GM12892 (cell line): ENCODE results near the gene PRSS3.
"Not testable (repeated sequence)": the region's sequence is repeated elsewhere in the genome, so short reads cannot be mapped to it uniquely, and the experiment has no call there.

Experiments used
- DNase-seq: peaks from one replicate; pipeline ENCODE4 v3.0.0; 2011; ENCODE audit not compliant: insufficient read length
- FAIRE-seq: peaks from 2 replicates; lab custom pipeline; 2011; peaks lifted over from hg19 to GRCh38; lab: Jason Lieb, UNC
- POLR2A ChIP-seq: IDR thresholded peaks from 2 replicates; pipeline ENCODE4 v1.6.1; 2011; ENCODE audit warnings: low read depth, low read length, control low read depth
- POLR2AphosphoS5 ChIP-seq: IDR thresholded peaks from 2 replicates; pipeline ENCODE4 v1.6.1; 2011; ENCODE audit warnings: low read depth, low read length, control low read depth
- TAF1 ChIP-seq: IDR thresholded peaks from 2 replicates; pipeline ENCODE4 v1.6.1; 2011; ENCODE audit warnings: low read depth, mild to moderate bottlenecking, control low read depth, low read length, borderline replicate concordance

The PRSS3 gene

GRCh38 chr9:33797837-33798236 is 2.5 kb downstream of the PRSS3 start:
- DNase-seq (no peak), FAIRE-seq (no peak)
- TF ChIP-seq POLR2AphosphoS5 = no peak
- no peak for TF ChIP-seq POLR2A
- no peak for TF ChIP-seq TAF1

DNA sequence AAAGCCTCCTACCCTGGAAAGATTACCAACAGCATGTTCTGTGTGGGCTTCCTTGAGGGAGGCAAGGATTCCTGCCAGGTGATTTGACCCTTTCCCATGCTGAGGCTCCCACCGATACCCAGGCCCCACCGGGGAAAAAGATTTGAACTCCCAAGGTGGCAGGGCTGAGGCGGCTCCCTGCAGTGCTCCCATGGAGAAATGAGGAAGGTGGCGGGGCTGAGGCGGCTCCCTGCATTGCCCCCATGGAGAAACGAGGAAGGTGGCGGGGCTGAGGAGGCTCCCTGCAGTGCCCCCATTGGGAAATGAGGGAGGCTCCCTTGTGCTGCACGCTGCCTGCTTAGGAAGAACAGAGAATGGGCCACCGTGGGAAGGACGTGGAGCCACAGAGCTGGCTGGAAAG is 3.2 kb downstream of the PRSS3 start:
- TF ChIP-seq POLR2AphosphoS5 (no peak), POLR2A (no peak), TAF1 (no peak)
- no peak for DNase-seq
- no peak for FAIRE-seq

GRCh38 chr9:33799928-33800704 is 4.8 kb downstream of the PRSS3 start:
- no peak for TF ChIP-seq TAF1
- TF ChIP-seq POLR2A = no peak
- no peak for TF ChIP-seq POLR2AphosphoS5
- DNase-seq (no peak), FAIRE-seq (no peak)

- DNase-seq (no peak), FAIRE-seq (no peak)
- TF ChIP-seq POLR2A (no peak), POLR2AphosphoS5 (no peak), TAF1 (no peak)
Measured at GRCh38 chr9:33800886-33801285, 5.5 kb downstream of the PRSS3 start.

- not testable (repeated sequence) for FAIRE-seq, DNase-seq
Measured at GRCh38 chr9:33801943-33802500, 6.7 kb downstream of the PRSS3 start.

- not testable (repeated sequence) for FAIRE-seq, DNase-seq
Measured at GRCh38 chr9:33804196-33804595, 8.8 kb downstream of the PRSS3 start.

DNA sequence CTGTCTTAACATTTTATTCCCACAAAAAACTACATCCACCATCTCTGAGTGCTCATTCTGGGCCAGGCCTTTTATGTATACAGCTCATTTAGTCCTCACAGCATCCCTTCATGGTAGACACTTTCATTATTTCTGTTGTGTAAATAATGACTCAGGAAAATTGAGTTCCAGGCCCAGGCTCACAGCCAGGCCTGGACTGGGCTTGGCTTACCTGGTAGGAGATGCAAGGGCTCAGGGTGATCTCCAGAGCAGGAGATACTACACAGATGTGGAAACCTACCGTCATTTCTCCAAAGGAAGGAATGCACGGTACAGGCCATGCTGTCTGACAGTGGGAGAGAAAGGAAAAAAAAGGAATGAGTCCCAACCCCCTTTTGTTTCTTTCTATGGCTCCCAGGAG is 11.8 kb downstream of the PRSS3 start:
- not testable (repeated sequence) for DNase-seq, FAIRE-seq

DNA sequence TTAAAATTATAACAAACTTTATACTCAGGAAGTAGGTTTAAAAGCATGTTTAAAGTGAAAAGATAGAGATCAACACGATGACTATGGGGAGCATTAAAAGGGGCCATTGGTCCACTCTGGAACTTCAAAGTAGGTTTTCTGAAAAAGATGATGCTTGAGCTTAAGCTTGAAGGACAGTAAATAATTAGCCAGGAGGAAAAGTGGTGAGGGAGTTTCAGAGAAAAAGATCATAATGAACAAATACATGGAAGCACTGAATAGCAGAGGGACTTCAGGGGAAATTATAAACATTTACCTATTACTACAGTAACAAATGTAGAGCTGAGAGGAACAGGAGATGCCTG is 13.6 kb downstream of the PRSS3 start:
- not testable (repeated sequence) for DNase-seq, FAIRE-seq

DNA sequence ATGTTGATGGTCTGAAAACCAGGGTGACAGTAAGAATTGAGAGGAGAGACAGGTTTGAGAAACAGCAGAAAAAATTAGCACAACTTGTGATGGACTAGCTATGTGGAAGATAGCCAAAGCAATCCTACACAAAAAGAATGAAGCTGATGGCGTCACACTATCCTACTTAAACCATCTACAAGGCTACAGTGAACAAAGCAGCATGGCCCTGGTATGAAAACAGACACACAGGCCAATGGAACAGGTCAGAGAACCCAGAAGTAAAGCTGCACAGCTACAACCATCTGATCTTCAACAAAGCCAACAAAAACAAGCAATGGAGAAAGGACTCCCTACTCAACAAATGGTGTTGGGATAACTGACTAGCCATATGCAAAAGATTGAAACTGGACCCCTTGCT is 14.1 kb downstream of the PRSS3 start:
- no peak for TF ChIP-seq TAF1
- no peak for TF ChIP-seq POLR2AphosphoS5
- TF ChIP-seq POLR2A = no peak
- FAIRE-seq = no peak

DNA sequence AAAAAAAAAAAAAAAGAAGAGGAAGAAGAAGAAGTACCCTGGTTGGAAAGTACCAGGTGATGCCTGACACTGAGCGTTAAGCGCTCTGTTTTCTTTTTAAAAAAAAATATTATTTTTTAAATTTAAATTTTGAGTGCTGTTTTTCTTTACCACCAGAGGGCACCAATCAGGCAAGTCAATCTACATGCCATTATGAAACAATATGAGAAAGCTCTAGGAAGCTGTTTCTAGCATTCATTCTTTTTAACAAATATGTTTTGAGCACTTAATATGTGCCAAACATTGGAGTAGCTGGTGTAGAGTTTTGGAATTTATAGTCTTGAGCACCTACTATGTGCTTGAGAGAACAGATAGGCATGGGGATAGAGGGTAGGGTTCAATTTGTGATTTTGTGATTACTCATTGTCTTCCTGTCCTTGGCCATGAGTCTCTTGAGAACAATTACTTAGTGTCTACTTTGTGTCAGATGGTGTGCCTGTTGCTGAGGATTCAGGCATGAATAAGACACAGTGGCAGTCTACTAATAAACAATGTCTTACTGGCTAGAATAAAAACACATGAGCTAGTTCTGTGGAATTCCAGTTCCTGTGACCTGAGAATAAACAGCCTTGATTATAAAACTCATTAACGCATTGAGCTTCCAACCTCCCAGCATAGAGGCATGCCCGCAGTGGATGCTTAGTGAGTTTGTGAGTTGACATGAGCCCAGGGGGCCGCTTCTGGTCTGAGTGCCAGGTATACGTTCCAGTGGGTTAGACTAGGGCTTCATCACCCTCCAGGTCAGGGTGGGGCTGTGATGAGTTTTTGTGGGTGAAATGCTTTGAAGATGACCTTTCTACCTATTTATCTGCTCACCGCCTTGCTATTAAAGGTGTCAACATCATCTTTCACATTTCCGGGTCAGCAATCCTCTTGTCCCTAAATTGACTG is 18.6 kb downstream of the PRSS3 start:
- no peak for TF ChIP-seq POLR2A
- no peak for TF ChIP-seq POLR2AphosphoS5
- FAIRE-seq = no peak
- no peak for DNase-seq

More for the DNA sequence above, 14.1 kb downstream of the PRSS3 start:
- no peak for DNase-seq

GRCh38 chr9:33815781-33816180 is 20.4 kb downstream of the PRSS3 start:
- no peak for TF ChIP-seq TAF1
- TF ChIP-seq POLR2A = no peak
- no peak for TF ChIP-seq POLR2AphosphoS5
- DNase-seq (no peak), FAIRE-seq (no peak)

DNA sequence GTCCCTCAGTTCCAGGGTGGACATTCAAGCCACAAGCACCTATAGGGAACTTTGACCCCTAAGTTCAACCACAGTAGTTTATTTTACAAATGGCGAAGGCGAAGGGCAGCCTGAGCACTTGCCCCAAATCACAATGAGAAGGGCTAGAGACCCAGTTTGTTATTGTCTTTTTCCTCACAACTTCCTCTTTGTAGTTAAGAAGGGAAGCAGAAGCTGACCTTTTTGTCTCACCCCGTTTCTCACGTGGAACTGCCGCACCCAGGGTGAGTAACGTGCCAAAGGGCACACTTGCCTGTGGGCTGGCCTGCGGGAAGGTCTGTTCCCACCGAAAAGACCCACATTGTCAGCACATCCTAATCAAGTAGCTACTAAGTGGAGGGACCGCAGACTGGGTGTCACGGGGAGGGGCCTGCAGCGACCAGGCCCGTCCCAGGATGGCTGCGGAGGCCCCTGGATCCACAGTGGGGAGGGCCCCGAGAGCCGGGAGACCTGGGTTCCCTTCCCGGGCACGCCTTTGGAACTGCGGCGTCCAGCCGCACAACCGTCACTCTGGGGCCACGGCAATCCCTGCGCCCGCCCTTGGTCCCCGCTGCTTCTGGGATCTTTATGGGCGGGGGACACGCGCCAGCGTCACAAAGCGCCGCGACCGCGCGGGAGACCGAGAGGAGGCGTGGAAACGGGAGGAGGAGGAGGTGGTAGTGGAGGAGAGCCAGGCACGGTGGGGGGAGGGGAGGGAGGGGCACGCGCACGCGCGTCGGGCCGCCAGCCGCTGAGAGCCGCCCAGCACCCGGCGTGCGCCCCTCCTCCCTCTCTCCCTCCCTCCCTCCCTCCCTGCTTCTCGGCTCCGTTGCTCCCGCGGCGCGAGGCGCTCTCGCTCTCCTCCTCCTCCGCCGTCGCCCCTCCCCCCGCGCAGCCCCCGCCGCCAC is 21.2 kb downstream of the PRSS3 start, which contains the start of gene UBE2R2:
UBE2R2 (plus strand) TSS at position 834 of the 926 bp plus-strand sequence. CDS start 598 bp downstream, outside the sequence.
- DNase-seq (peak; percentile 93), FAIRE-seq (peak; percentile 88)
- peak; percentile 52 for TF ChIP-seq POLR2AphosphoS5
- peak; percentile 77 for TF ChIP-seq POLR2A
- no peak; the same call in none of the 2 replicates for TF ChIP-seq TAF1
